NCI-H2029 treated with DMSO at 0.1 percent for 48 hours (cell line): ENCODE data around the gene GOLGA6C.
"Not testable (repeated sequence)": the region's sequence is repeated elsewhere in the genome, so short reads cannot be mapped to it uniquely, and the experiment has no call there.

Experiments
- DNase-seq: peaks from one replicate; lab custom pipeline; 2025; lab: John Stamatoyannopoulos, UW

GOLGA6C gene

GRCh38 chr15:75252285-75252684, 5.8 kb upstream of the GOLGA6C start:
- DNase-seq, result not testable (repeated sequence)

- DNase-seq, result not testable (repeated sequence)
Measured at GRCh38 chr15:75258620-75259343, 648 bp downstream of the GOLGA6C start.

GRCh38 chr15:75259873-75260272, 1.7 kb downstream of the GOLGA6C start:
- not testable (repeated sequence) for DNase-seq

- not testable (repeated sequence) for DNase-seq
Measured at GRCh38 chr15:75273751-75274359, 15.7 kb downstream of the GOLGA6C start.

- DNase-seq, result not testable (repeated sequence)
Measured at GRCh38 chr15:75274509-75275107, 16.5 kb downstream of the GOLGA6C start.

GRCh38 chr15:75275617-75276016, 17.5 kb downstream of the GOLGA6C start:
- DNase-seq, result not testable (repeated sequence)

- not testable (repeated sequence) for DNase-seq
Measured at GRCh38 chr15:75278497-75278896, 20.4 kb downstream of the GOLGA6C start.

- DNase-seq, result not testable (repeated sequence)
Measured at GRCh38 chr15:75282572-75282971, 24.4 kb downstream of the GOLGA6C start, which contains the start of gene GOLGA6D. Gene GOLGA6D, plus strand, starts transcription at chr15:75282835. Its CDS starts 41 bp downstream, at chr15:75282876.

- not testable (repeated sequence) for DNase-seq
Measured at GRCh38 chr15:75284152-75284551, 26.0 kb downstream of the GOLGA6C start.

- DNase-seq, result not testable (repeated sequence)
Measured at GRCh38 chr15:75293660-75294059, 35.5 kb downstream of the GOLGA6C start.

- DNase-seq, result not testable (repeated sequence)
Measured at GRCh38 chr15:75298541-75299310, 40.6 kb downstream of the GOLGA6C start.

- not testable (repeated sequence) for DNase-seq
Measured at GRCh38 chr15:75299311-75299688, 41.2 kb downstream of the GOLGA6C start.

- not testable (repeated sequence) for DNase-seq
Measured at GRCh38 chr15:75300026-75300425, 41.9 kb downstream of the GOLGA6C start.

- no peak for DNase-seq
Measured at GRCh38 chr15:75302318-75302717, 44.2 kb downstream of the GOLGA6C start.

GRCh38 chr15:75302753-75303152, 44.6 kb downstream of the GOLGA6C start:
- not testable (repeated sequence) for DNase-seq

GRCh38 chr15:75306188-75306587, 48.1 kb downstream of the GOLGA6C start:
- no peak for DNase-seq

GRCh38 chr15:75307778-75308390, 49.8 kb downstream of the GOLGA6C start:
- DNase-seq, result no peak

GRCh38 chr15:75309711-75310110, 51.6 kb downstream of the GOLGA6C start:
- DNase-seq, result no peak

- DNase-seq, result not testable (repeated sequence)
Measured at GRCh38 chr15:75312548-75312947, 54.4 kb downstream of the GOLGA6C start.

GRCh38 chr15:75313116-75313845, 55.1 kb downstream of the GOLGA6C start:
- no peak for DNase-seq
